Ascending aorta (tissue), 2 donors: ENCODE results near the gene DCAF11. TPM values are rescaled to one million over a fixed set of nuclear protein-coding genes. Genes with fewer than 3 reads are reported as not detected.

ENCODE experiments used
- DNase-seq, 2 donors: peaks; one replicate each; pipeline ENCODE4 v3.0.0-alpha.2; 2019; ENCODE audit warnings: low spot score in 2 of 2
- H3K27ac ChIP-seq, 2 donors: fragments of 200-600 bp; sonication (generic); one replicate each; pipeline ENCODE4 v1.5.1; 2016 to 2017; ENCODE audit warnings: mild to moderate bottlenecking in 1 of 2
- H3K27me3 ChIP-seq: fragments of 200-600 bp; sonication (generic); one replicate; pipeline ENCODE4 v1.5.1; 2017
- H3K36me3 ChIP-seq, 2 donors: fragments of 200-600 bp; sonication (generic); one replicate each; pipeline ENCODE4 v1.5.1; 2016
- H3K4me1 ChIP-seq, 2 donors: fragments of 200-600 bp; sonication (generic); one replicate each; pipeline ENCODE4 v1.5.1; 2016 to 2017; ENCODE audit warnings: mild to moderate bottlenecking in 1 of 2
- H3K4me3 ChIP-seq, 2 donors: fragments of 200-600 bp; sonication (generic); one replicate each; pipeline ENCODE4 v1.5.1; 2016 to 2017; ENCODE audit warnings: mild to moderate bottlenecking in 1 of 2
- H3K9me3 ChIP-seq, 2 donors: fragments of 200-600 bp; sonication (generic); one replicate each; pipeline ENCODE4 v1.5.1; 2016
- CTCF ChIP-seq, 3 experiments: fragments of 200-600 bp in 2 of 3; fragments of 450-650 bp in 1 of 3; sonication (generic) in 2 of 3; IDR thresholded peaks; one replicate each; pipeline ENCODE4 v1.5.1; 2016 to 2019; ENCODE audit warnings: antibody characterized with exemption in 3 of 3, mild to moderate bottlenecking in 1 of 3, moderate library complexity in 1 of 3
- intact Hi-C: fragments of 100-400 bp; cut with DNase I; formaldehyde crosslinking; loops from one replicate; pipeline ENCODE4 v1.15.1; 2023
- total RNA-seq: library from RNA; depleted of rRNA; stranded (reverse); fragments of >200 nt; gene quantifications from one replicate; pipeline ENCODE4 v1.1.0, GENCODE V29; 2016

Gene DCAF11
- total RNA-seq, 1 donor from 2014 or later, result 52.3 TPM

DNA sequence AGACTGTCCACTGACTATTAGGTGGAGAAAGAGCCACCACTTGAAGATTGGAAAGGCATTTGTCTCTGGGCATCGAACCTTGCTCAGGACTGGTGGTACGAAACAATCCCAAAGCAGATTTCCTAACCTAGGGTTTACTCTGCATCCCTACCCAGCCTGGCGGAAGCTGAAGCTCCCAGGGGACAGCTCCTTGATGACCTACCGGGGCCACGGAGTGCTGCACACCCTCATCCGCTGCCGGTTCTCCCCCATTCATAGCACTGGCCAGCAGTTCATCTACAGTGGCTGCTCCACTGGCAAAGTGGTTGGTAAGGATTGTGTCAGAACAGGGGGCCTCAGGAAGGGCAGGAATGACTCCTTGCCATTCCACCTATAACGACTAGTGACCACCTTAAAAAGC, 6.6 kb downstream of the DCAF11 start:
- Histone ChIP-seq H3K27me3 (no peaks in the 10 kb centered on the region), H3K36me3 (peaks cover 70 to 75% of the 10 kb centered on the region in 2 donors), H3K27ac (no peak overlapping the region), H3K9me3 (no peaks in the 10 kb centered on the region), H3K4me3 (no peak overlapping the region), H3K4me1 (peaks cover 1 to 5% of the 10 kb centered on the region in 2 donors)
- intact Hi-C loops, result no loop called here
- no peak for DNase-seq
- TF ChIP-seq CTCF (IDR thresholded peaks at IDR 0.05), result no peak

DNA sequence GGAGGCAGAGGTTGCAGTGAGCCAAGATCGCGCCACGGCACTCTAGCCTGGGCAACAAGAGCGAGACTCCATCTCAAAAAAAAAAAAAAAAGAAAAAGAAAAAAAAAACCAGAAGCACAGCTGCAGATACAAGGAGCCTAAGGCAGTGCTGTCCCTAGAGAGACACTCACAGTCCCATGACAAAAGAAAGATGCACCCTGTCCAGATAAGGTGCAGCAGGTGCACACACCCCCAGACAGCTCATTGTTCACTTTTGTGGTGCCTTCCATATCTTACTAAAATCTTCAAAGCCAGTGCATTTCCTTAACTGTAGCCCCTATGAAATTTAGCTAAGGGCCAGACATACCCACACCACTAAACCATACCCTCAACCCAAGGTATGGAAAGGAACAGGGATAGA, 7.8 kb downstream of the DCAF11 start:
- Histone ChIP-seq H3K36me3 (peaks cover 67 to 69% of the 10 kb centered on the region in 2 donors), H3K4me3 (no peak overlapping the region), H3K27ac (no peak overlapping the region), H3K27me3 (no peaks in the 10 kb centered on the region), H3K4me1 (no peaks in the 10 kb centered on the region), H3K9me3 (no peaks in the 10 kb centered on the region)
- no peak for TF ChIP-seq CTCF (IDR thresholded peaks at IDR 0.05)
- intact Hi-C loops, result no loop called here
- no peak for DNase-seq

GRCh38 chr14:24122898-24123297, 8.3 kb downstream of the DCAF11 start:
- intact Hi-C loops, result no loop called here
- no peak for TF ChIP-seq CTCF (IDR thresholded peaks at IDR 0.05)
- no peaks in the 10 kb centered on the region for H3K27me3 ChIP-seq
- DNase-seq, result no peak
- no peaks in the 10 kb centered on the region for H3K9me3 ChIP-seq
- no peaks in the 10 kb centered on the region for H3K4me1 ChIP-seq
- H3K4me3 ChIP-seq, result no peak overlapping the region
- no peak overlapping the region for H3K27ac ChIP-seq
- peaks cover 62 to 64% of the 10 kb centered on the region in 2 donors for H3K36me3 ChIP-seq

- Histone ChIP-seq H3K4me1 (no peaks in the 10 kb centered on the region), H3K4me3 (no peak overlapping the region), H3K36me3 (peaks cover 54 to 56% of the 10 kb centered on the region in 2 donors), H3K27me3 (no peaks in the 10 kb centered on the region), H3K27ac (no peak overlapping the region), H3K9me3 (no peaks in the 10 kb centered on the region)
- DNase-seq, result no peak
- intact Hi-C loops, result no loop called here
- TF ChIP-seq CTCF (IDR thresholded peaks at IDR 0.05), result no peak
Measured at GRCh38 chr14:24123424-24124417, 9.1 kb downstream of the DCAF11 start.

DNA sequence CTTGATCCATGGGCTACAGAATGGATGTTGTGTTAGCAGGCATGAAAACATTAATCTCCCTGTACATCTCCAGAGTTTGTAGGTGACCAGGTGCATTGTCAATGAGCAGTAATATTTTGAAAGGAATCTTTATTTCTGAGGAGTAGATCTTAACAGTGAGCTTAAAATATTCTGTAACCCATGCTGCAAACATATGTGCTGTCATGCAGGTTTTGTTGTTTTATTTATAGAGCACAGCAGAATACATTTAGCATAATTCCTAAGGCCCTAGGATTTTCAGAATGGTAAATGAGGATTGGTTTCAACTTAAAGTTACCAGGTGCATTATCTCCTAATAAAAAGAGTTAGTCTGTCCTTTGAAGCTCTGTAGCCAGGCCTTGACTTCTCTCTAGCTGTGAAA, 12.4 kb downstream of the DCAF11 start:
- intact Hi-C loops, result no loop called here
- no peaks in the 10 kb centered on the region for H3K4me1 ChIP-seq
- no peak for DNase-seq
- H3K27me3 ChIP-seq, result no peaks in the 10 kb centered on the region
- H3K36me3 ChIP-seq, result peaks cover 22 to 25% of the 10 kb centered on the region in 2 donors
- H3K9me3 ChIP-seq, result no peaks in the 10 kb centered on the region
- no peak for TF ChIP-seq CTCF (IDR thresholded peaks at IDR 0.05)
- no peak overlapping the region for H3K27ac ChIP-seq
- H3K4me3 ChIP-seq, result no peak overlapping the region
